ENCODE measurements around the gene C1orf21.

C1orf21 gene

GRCh38 chr1:184646824-184647223 lies 260.0 kb downstream of the C1orf21 start:
- Histone ChIP-seq H3K4me1 (ENCODE audit: control insufficient read depth in 1 of 2, insufficient read depth in 2 of 2, low read length in 2 of 2) (no peaks in the 10 kb centered on the region), H3K9me3 (ENCODE audit: control insufficient read depth in 1 of 2, low read length in 2 of 2) (no peaks in the 10 kb centered on the region), H3K27ac (ENCODE audit: low read depth, low read length) (no peak overlapping the region), H3K27me3 (ENCODE audit: control insufficient read depth in 1 of 2, insufficient read depth in 2 of 2, low read length in 2 of 2) (no peaks in the 10 kb centered on the region), H3K9ac (ENCODE audit: low read depth in 1 of 2, low read length in 2 of 2) (no peak overlapping the region), H3K4me3 (ENCODE audit: low read depth in 1 of 2, low read length in 2 of 2) (no peak overlapping the region), H3K36me3 (ENCODE audit: control insufficient read depth in 1 of 2, insufficient read depth in 2 of 2, low read length in 2 of 2) (no peaks in the 10 kb centered on the region)

GRCh38 chr1:184647471-184647870 lies 260.6 kb downstream of the C1orf21 start:
- Histone ChIP-seq H3K9me3 (ENCODE audit: control insufficient read depth in 1 of 2, low read length in 2 of 2) (no peaks in the 10 kb centered on the region), H3K4me3 (ENCODE audit: low read depth in 1 of 2, low read length in 2 of 2) (no peak overlapping the region), H3K27me3 (ENCODE audit: control insufficient read depth in 1 of 2, insufficient read depth in 2 of 2, low read length in 2 of 2) (no peaks in the 10 kb centered on the region), H3K4me1 (ENCODE audit: control insufficient read depth in 1 of 2, insufficient read depth in 2 of 2, low read length in 2 of 2) (no peaks in the 10 kb centered on the region), H3K27ac (ENCODE audit: low read depth, low read length) (no peak overlapping the region), H3K9ac (ENCODE audit: low read depth in 1 of 2, low read length in 2 of 2) (no peak overlapping the region), H3K36me3 (ENCODE audit: control insufficient read depth in 1 of 2, insufficient read depth in 2 of 2, low read length in 2 of 2) (no peaks in the 10 kb centered on the region)

- Histone ChIP-seq H3K9ac (ENCODE audit: low read depth in 1 of 2, low read length in 2 of 2) (no peak overlapping the region), H3K4me3 (ENCODE audit: low read depth in 1 of 2, low read length in 2 of 2) (no peak overlapping the region), H3K36me3 (ENCODE audit: control insufficient read depth in 1 of 2, insufficient read depth in 2 of 2, low read length in 2 of 2) (no peaks in the 10 kb centered on the region), H3K27ac (ENCODE audit: low read depth, low read length) (no peak overlapping the region), H3K9me3 (ENCODE audit: control insufficient read depth in 1 of 2, low read length in 2 of 2) (no peaks in the 10 kb centered on the region), H3K4me1 (ENCODE audit: control insufficient read depth in 1 of 2, insufficient read depth in 2 of 2, low read length in 2 of 2) (no peaks in the 10 kb centered on the region), H3K27me3 (ENCODE audit: control insufficient read depth in 1 of 2, insufficient read depth in 2 of 2, low read length in 2 of 2) (no peaks in the 10 kb centered on the region)
Observed at GRCh38 chr1:184648160-184648855, 261.5 kb downstream of the C1orf21 start.

DNA sequence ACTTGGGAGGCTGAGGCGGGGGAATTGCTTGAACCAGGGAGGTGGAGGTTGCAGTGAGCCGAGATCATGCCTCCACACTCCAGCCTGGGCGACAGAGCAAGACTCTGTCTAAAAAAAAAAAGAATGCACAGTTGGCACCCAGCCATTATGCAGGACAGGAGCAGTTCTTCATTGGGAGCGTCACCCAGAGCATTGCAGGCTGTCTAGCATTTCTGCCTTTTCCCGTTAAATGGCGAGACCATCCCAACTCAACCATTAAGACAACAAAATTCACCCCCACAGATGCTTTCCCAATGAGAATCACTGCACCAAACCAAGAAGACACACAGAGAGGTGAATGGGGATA lies 262.0 kb downstream of the C1orf21 start:
- H3K4me3 ChIP-seq (ENCODE audit: low read depth in 1 of 2, low read length in 2 of 2): no peak overlapping the region
- no peaks in the 10 kb centered on the region for H3K9me3 ChIP-seq (ENCODE audit: control insufficient read depth in 1 of 2, low read length in 2 of 2)
- no peak overlapping the region for H3K27ac ChIP-seq (ENCODE audit: low read depth, low read length)
- H3K27me3 ChIP-seq (ENCODE audit: control insufficient read depth in 1 of 2, insufficient read depth in 2 of 2, low read length in 2 of 2): no peaks in the 10 kb centered on the region
- no peaks in the 10 kb centered on the region for H3K36me3 ChIP-seq (ENCODE audit: control insufficient read depth in 1 of 2, insufficient read depth in 2 of 2, low read length in 2 of 2)
- H3K9ac ChIP-seq (ENCODE audit: low read depth in 1 of 2, low read length in 2 of 2): no peak overlapping the region
- no peaks in the 10 kb centered on the region for H3K4me1 ChIP-seq (ENCODE audit: control insufficient read depth in 1 of 2, insufficient read depth in 2 of 2, low read length in 2 of 2)

DNA sequence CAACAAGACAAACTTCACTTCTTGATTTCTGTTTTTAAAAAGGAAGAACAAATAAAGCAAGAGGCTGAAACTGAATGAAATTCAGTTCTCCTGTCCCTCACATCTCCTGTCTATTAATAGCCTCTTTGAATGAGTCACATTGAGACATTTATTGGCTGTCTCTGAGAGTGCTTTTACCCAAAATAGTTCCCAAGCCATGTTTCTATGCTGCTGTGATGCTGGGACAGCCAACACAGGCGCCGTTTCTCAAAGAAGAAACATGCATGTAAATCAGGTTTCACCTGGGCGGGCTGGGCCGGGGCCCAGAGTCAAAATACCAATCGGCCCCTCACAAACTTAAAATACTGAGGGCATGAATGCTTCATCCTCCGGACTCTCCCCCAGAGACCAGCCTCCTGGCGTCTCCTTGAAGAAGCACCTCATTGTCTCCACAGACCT lies 262.6 kb downstream of the C1orf21 start:
- no peaks in the 10 kb centered on the region for H3K36me3 ChIP-seq (ENCODE audit: control insufficient read depth in 1 of 2, insufficient read depth in 2 of 2, low read length in 2 of 2)
- no peak overlapping the region for H3K9ac ChIP-seq (ENCODE audit: low read depth in 1 of 2, low read length in 2 of 2)
- H3K27ac ChIP-seq (ENCODE audit: low read depth, low read length): no peak overlapping the region
- no peaks in the 10 kb centered on the region for H3K27me3 ChIP-seq (ENCODE audit: control insufficient read depth in 1 of 2, insufficient read depth in 2 of 2, low read length in 2 of 2)
- no peaks in the 10 kb centered on the region for H3K9me3 ChIP-seq (ENCODE audit: control insufficient read depth in 1 of 2, low read length in 2 of 2)
- H3K4me1 ChIP-seq (ENCODE audit: control insufficient read depth in 1 of 2, insufficient read depth in 2 of 2, low read length in 2 of 2): no peaks in the 10 kb centered on the region
- no peak overlapping the region for H3K4me3 ChIP-seq (ENCODE audit: low read depth in 1 of 2, low read length in 2 of 2)

DNA sequence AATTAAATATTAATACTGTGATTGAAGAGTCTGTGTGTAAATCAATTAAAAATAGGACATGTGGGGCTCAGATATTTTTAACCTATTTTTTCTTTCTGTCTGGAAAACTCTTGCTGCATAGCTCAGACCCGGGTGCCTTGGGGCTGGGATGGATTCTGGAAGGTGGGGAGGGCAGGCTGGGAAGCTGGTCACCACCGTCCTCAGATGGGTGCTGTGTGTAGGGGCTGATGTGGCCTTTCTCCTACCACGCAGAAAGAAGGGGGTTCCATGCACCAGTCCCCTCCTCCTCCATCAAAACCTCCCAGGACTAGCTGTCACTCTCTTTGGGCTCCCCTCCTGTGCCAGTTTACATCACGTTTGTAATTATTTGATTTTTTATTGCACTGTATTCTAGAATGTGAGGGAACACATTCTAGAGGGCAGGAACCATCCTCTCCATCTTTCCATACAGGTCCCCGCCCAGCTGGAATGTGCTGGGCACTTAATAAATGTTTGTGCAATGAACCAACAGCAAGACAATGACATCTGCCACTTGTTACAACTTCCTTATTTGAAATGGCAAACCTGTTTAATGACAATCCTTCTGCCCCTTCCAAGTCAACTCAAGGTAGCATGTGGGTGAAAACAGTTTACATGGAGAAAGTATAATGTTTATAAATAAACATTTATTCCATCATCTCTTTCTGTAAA lies 263.5 kb downstream of the C1orf21 start:
- no peaks in the 10 kb centered on the region for H3K4me1 ChIP-seq (ENCODE audit: control insufficient read depth in 1 of 2, insufficient read depth in 2 of 2, low read length in 2 of 2)
- H3K9me3 ChIP-seq (ENCODE audit: control insufficient read depth in 1 of 2, low read length in 2 of 2): no peaks in the 10 kb centered on the region
- H3K27me3 ChIP-seq (ENCODE audit: control insufficient read depth in 1 of 2, insufficient read depth in 2 of 2, low read length in 2 of 2): no peaks in the 10 kb centered on the region
- no peak overlapping the region for H3K4me3 ChIP-seq (ENCODE audit: low read depth in 1 of 2, low read length in 2 of 2)
- H3K36me3 ChIP-seq (ENCODE audit: control insufficient read depth in 1 of 2, insufficient read depth in 2 of 2, low read length in 2 of 2): no peaks in the 10 kb centered on the region
- no peak overlapping the region for H3K27ac ChIP-seq (ENCODE audit: low read depth, low read length)
- no peak overlapping the region for H3K9ac ChIP-seq (ENCODE audit: low read depth in 1 of 2, low read length in 2 of 2)

GRCh38 chr1:184655185-184655584 lies 268.4 kb downstream of the C1orf21 start:
- no peak overlapping the region for H3K4me3 ChIP-seq (ENCODE audit: low read depth in 1 of 2, low read length in 2 of 2)
- H3K4me1 ChIP-seq (ENCODE audit: control insufficient read depth in 1 of 2, insufficient read depth in 2 of 2, low read length in 2 of 2): no peaks in the 10 kb centered on the region
- no peak overlapping the region for H3K27ac ChIP-seq (ENCODE audit: low read depth, low read length)
- no peaks in the 10 kb centered on the region for H3K27me3 ChIP-seq (ENCODE audit: control insufficient read depth in 1 of 2, insufficient read depth in 2 of 2, low read length in 2 of 2)
- H3K36me3 ChIP-seq (ENCODE audit: control insufficient read depth in 1 of 2, insufficient read depth in 2 of 2, low read length in 2 of 2): no peaks in the 10 kb centered on the region
- no peak overlapping the region for H3K9ac ChIP-seq (ENCODE audit: low read depth in 1 of 2, low read length in 2 of 2)
- no peaks in the 10 kb centered on the region for H3K9me3 ChIP-seq (ENCODE audit: control insufficient read depth in 1 of 2, low read length in 2 of 2)

- Histone ChIP-seq H3K4me3 (ENCODE audit: low read depth in 1 of 2, low read length in 2 of 2) (no peak overlapping the region), H3K4me1 (ENCODE audit: control insufficient read depth in 1 of 2, insufficient read depth in 2 of 2, low read length in 2 of 2) (no peaks in the 10 kb centered on the region), H3K27me3 (ENCODE audit: control insufficient read depth in 1 of 2, insufficient read depth in 2 of 2, low read length in 2 of 2) (no peaks in the 10 kb centered on the region), H3K9me3 (ENCODE audit: control insufficient read depth in 1 of 2, low read length in 2 of 2) (no peaks in the 10 kb centered on the region), H3K36me3 (ENCODE audit: control insufficient read depth in 1 of 2, insufficient read depth in 2 of 2, low read length in 2 of 2) (no peaks in the 10 kb centered on the region), H3K9ac (ENCODE audit: low read depth in 1 of 2, low read length in 2 of 2) (no peak overlapping the region), H3K27ac (ENCODE audit: low read depth, low read length) (no peak overlapping the region)
Observed at GRCh38 chr1:184656221-184656620, 269.4 kb downstream of the C1orf21 start.

DNA sequence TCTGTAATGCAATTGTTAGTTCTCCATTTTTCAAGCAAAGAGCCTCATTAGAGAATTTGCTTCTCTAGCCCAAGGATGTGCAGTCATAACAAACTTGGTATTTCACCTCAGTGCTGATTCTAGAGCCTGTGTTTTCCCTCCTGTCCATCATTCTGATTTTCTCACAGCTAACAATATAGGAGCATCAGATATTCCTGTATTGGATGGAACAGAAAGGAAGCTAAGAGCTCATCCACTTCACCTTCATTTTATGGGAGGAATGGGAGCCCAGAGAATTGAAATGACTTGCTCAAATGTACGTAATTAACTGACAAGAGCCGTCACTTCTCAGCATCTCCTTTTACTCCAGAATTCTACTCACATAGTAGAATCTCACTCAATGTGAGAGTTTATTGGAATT lies 271.2 kb downstream of the C1orf21 start:
- Histone ChIP-seq H3K9ac (ENCODE audit: low read depth in 1 of 2, low read length in 2 of 2) (no peak overlapping the region), H3K36me3 (ENCODE audit: control insufficient read depth in 1 of 2, insufficient read depth in 2 of 2, low read length in 2 of 2) (no peaks in the 10 kb centered on the region), H3K4me1 (ENCODE audit: control insufficient read depth in 1 of 2, insufficient read depth in 2 of 2, low read length in 2 of 2) (no peaks in the 10 kb centered on the region), H3K9me3 (ENCODE audit: control insufficient read depth in 1 of 2, low read length in 2 of 2) (no peaks in the 10 kb centered on the region), H3K4me3 (ENCODE audit: low read depth in 1 of 2, low read length in 2 of 2) (no peak overlapping the region), H3K27ac (ENCODE audit: low read depth, low read length) (no peak overlapping the region), H3K27me3 (ENCODE audit: control insufficient read depth in 1 of 2, insufficient read depth in 2 of 2, low read length in 2 of 2) (no peaks in the 10 kb centered on the region)

DNA sequence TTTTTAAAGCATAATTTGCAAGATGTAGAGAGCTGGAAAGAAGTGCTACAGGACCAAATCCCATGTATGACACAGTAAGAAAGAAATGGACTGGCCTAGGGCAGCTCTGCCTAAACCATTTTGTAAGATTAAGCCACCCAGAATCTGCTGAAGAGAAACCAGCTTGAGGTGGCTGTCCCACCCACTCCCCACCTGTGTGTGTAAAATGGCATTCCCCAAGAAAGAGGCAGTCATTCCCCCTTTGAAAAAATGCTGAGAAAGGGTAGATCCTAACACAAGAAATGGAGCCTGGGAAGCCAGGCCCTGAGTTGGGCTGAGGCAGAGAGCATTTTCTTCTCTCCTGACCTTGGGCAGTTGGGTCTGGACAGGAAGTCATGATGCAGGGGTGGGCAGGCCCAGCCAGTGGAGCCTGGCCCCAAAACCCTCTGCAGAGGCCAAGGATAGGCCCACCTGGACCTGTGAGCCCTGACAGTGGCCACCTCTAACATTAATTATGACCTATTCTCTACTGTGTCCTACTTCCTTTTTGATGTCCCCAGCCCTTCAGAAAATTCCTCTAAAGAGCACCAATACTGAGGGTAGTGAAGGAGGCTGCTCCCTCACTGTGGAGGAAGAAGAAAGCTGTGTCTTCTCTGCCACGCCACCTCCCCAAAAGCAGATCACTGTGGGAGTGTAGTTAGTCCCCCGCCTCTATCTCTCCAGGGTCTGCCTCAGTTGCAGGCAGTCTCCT lies 273.8 kb downstream of the C1orf21 start:
- H3K27ac ChIP-seq (ENCODE audit: low read depth, low read length): no peak overlapping the region
- H3K9me3 ChIP-seq (ENCODE audit: control insufficient read depth in 1 of 2, low read length in 2 of 2): no peaks in the 10 kb centered on the region
- no peaks in the 10 kb centered on the region for H3K36me3 ChIP-seq (ENCODE audit: control insufficient read depth in 1 of 2, insufficient read depth in 2 of 2, low read length in 2 of 2)
- no peak overlapping the region for H3K9ac ChIP-seq (ENCODE audit: low read depth in 1 of 2, low read length in 2 of 2)
- peaks cover 6 to 9% of the 10 kb centered on the region in 2 donors for H3K4me1 ChIP-seq (ENCODE audit: control insufficient read depth in 1 of 2, insufficient read depth in 2 of 2, low read length in 2 of 2)
- H3K4me3 ChIP-seq (ENCODE audit: low read depth in 1 of 2, low read length in 2 of 2): no peak overlapping the region
- H3K27me3 ChIP-seq (ENCODE audit: control insufficient read depth in 1 of 2, insufficient read depth in 2 of 2, low read length in 2 of 2): no peaks in the 10 kb centered on the region
